Stimulated activated CD4-positive, alpha-beta T cell treated with anti-CD3 and anti-CD28 coated beads, Interleukin-2, amount 100 ng/mL, for 48 hours (primary cell): Measurements from ENCODE around the gene ENPP3.
"Not testable (repeated sequence)": the region's sequence is repeated elsewhere in the genome, so short reads cannot be mapped to it uniquely, and the experiment has no call there.

Experiments
- DNase-seq, 2 donors: peaks; one replicate each; pipeline ENCODE4 v3.0.0-alpha.2; 2020

Gene ENPP3

DNA sequence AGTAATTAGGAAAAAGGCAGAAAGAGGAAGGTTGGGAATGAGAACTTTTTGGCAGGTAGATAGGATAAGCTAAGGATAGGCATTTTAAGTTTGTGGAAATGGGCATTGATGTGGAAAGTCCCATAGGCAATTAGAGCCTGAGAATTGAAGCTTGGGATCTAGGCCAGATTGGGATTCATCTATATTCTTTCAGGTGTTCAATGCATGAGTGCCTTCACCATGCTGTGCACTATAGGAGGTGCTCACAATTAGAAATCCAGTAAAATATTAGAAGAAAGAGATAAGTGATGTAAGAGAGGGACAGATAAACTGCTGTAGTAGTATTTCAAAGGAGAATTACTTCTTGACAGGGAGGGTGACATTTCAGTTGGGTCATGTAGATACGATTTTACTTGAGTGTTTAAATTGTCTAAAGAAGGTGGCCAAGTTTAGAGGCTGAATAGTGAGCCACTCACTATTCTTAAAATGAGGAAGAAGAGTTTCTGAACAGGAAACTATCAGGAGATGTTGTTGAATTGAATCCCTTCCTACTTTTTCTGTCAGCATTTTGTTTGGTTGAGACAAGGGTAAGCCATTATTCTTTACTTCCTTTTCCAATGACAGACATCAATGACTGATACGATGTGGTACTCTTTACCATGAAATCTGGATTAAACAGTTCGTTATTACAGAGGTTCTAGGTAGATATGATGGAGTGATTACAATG is 104.7 kb downstream of the ENPP3 start:
- no peak for DNase-seq

DNA sequence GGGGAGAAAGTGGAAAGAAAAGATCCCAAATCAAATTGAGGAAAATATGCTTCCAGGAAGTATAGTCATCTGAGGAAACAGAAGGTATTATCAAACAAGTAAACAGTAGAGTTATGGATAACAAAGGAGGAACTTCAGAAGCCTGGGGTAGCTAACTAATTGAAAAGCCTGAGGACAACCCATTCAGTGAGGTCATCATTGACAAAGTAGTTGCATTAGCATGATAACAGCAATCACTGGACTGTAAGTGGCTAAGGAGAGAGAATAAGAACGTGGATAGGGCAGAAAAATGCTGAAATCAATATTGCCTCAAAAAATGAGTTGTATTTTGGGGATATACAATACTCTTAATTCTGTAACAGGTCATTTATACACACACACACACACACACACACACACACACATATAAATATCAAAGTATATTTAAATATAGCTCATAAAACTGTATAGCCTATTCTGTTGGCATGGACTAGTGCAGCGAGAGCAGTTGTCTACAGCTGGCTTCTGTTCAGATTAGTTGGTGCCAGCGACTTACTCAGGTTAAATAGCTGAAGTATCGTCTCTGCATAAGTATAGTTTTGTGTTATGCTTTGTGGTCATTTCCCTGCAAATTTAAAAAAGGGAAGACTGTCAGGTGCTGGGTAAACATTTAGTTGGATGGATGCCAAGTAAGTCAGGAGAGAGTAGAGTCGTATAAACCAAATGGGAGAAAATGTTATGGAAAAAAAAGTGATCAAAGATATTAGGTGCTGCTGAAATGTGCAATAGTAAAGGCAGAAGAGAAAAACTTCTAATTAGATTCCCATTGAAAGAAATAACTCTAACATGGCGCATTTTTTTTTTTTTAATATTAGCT is 107.6 kb downstream of the ENPP3 start:
- DNase-seq, result no peak

DNA sequence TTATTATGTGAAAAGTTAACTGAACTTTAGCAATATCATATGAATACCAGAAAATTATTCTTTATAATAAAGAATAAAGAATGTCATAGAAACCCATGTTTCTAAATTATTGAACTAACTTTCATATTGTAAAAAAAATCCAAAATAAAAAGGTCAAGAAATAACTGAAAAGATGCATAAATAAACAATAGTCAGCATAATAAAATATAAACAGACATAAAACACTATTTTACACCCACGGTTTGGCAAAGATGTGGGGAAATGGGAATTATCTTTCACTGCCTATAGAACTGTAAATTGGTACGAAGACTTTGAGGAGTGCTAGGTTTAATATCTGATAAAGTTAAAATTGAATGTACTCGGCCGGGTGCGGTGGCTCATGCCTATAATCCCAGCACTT is 108.4 kb downstream of the ENPP3 start:
- DNase-seq, result no peak

DNA sequence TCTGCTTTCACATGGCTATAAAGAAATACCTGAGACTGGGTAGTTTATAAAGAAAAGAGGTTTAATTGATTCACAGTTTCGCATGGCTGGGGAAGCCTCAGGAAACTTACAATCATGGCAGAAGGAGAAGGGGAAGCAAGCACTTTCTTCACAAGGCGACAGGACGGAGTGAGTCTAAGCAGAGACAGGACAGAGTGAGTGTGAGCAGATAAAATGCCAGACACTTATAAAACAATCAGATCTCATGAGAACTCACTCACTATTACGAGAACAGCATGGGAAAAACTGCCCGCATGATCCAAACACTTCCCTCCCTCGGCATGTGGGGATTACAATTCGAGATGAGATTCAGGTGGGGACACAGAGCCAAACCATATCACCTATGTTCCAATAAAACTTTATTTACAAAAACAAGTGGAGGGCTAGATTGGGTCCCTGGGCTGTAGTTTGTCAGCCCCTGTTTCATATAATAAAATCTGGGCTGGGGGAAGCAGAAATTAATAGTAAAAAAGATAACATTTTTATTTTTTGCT is 110.8 kb downstream of the ENPP3 start:
- no peak for DNase-seq

DNA sequence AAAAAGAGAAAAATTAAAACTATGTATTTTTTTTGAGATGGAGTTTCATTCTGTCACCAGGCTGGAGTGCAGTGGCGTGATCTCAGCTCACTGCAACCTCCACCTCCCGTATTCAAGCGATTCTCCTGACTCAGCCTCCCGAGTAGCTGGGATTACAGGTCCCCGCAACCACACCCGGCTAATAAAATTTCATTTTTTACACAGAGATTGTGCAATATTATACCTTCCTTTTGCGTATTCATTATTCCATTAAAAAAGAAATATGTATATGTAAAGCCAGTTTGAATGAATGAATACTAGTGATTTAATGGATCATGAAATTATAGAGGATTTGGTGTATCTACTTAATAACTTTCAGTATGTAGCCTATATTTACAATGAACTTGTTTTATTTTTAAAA is 111.9 kb downstream of the ENPP3 start:
- DNase-seq, result no peak

DNA sequence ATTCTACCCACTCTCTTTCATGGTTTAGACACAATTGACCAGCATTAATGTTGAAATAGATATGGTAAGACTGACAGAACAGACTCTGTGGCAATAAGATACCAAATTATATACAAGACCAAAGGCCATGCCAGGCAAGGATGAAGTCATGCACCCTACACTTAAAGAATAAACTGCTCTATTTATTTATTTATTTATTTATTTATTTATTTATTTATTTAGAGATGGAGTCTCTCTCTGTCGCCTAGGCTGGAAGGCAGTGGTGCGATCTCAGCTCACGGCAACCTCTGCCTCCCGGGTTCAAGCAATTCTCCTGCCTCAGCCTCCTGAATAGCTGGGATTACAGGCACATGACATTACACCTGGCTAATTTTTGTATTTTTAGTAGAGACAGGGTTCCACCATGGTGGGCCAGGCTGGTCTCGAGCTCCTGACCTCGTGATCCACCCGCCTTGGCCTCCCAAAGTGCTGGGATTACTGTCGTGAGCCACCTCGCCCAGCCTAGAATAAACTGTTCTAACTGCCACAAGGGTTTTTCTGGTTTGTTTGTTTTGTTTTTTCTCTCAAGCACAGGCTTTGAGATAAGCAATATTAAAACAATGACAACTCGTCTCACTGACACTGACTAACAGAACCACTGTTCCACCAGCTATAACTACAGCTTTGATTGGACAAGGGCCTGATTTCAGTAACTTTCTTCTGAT is 114.1 kb downstream of the ENPP3 start:
- DNase-seq, result not testable (repeated sequence)

DNA sequence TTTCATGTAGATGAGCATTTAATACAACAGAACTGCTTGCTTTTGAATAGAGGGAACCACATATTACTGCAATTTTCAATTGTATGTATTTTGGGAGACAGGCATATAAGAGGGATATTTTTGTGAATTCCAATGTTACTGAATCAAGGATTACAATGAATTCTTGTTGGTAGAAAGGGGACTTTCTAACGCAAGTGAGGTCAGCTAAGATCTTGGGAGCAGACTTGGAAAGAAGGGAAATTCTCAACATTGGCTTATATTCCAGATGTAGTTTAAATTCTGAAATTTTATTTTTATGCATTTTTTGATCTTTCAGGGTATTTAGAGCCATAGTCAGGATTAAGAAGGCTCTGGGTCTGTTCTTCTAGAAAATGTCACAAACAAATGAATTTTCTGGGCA is 117.0 kb downstream of the ENPP3 start:
- no peak for DNase-seq

DNA sequence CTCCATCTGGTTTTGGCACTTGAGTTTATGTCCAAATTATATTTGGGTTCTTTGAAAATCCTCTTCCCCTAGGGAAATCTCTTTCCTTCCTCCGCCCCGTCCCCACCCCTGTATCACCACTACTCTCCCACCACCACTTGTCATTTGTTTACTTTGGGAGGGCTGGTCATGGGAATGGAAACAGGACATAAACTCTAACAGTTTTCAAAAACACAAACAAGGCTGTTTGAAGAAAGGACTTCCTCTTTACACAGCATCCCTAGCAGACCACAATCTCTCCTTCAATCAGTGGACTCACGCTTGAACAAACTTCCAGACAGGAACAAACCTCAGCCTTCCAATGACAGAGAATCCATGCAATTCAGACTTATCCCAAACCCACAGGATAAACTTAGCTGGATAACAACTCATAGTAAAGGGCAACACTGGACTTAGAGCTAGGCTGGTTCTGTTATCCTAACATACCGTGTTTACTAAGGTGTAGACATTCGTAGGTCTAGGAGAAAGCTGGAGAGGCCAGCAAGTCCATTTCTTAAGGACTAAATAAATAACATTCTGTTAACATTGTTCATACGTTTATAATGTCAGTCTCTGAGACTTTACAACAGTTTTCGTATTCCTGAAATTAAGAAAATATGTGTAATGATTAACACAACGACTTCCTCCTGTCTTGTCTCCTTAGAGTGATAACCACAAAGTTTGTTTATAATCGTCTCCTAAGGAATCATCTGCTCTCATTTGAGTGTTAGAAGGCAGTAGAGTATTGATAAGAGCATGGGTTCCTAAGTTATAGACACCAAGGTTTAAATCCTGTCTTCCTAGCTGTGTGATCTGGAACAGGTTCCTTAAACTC is 117.8 kb downstream of the ENPP3 start:
- no peak for DNase-seq

DNA sequence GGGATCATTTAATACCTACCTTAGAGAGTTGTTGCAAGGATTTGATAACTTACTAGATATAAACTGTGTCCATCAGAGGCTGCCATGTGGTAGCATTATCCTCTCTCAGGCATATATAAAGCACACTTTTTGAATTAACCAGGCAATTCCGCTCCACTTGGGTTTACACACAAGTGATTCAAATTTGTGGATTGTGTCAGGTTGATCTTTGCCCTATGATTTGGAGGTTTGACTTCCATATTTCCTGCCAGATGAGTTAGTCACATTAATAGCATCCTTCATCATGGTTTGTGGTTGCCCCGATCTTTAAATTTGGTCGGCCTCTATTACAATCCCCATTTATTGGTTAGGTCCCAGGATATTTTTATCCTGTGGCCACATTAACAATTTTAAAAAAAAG is 118.5 kb downstream of the ENPP3 start:
- DNase-seq, result no peak

DNA sequence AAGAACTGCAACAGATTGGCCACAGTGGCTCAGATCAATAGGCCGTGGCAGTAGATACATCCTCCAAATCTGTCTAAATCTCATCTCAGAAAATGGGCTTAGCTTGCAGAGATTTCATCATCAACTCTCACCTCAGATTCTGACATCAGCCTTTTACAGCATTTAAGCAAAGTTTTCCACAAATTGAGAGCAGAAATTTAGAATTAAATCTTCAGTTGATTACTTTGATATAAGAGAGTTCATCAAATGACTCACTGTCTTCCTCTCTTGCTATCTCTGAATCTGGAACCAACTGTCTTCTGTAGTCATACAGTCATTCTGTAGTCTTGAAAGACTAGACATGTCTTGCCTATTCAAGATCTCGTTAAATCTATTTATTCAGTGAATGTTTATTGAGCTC is 118.9 kb downstream of the ENPP3 start:
- DNase-seq, result no peak

DNA sequence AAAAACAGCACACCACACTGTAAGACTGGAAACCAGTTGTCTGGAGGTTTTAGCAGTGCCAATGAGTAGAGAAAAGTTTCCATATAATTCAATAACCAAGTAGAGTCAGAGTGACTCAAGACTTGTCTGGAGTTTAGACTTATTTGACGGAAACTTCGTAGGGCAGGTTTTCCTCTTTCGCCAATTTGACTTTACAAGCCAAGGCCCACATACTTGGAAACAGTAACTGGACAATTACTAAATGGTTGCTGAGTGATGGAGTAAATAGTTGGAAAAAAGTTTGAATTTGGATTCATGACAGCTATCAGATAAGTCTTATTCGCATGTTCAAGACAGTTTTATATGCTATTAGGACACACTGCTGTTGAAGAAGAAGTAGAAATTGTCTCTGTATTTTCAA is 121.8 kb downstream of the ENPP3 start:
- no peak for DNase-seq

DNA sequence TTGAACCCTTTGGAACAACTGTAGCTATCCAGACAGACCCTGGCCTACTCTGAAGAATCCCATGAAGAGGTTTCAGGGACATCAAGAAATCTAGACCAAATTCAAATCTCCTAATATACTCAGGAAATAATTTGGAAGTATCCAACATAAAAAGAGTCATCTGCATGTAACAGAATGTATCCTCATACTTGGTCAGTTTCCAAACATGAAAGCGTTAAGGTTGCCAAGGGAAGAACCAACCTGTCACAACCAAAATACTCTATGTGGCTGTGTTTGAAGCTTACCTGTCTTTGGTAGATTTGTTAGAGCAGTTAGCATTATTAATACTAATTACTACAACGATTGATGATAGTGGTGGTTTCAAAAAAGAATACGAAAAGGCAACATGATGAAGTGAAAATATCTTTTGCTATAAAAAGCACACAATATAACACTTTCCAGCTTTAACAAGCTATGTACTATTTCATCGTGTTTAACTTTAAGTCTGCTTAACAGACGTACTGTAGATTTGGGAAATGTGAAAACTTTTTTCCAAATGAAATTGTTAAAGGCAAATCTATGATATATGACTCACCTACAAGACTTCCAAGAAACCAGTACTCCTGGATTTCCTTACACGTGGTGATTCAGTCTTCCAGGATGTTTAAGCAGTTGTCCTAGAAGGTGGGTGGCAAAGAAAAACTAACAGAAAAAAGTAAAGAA is 124.1 kb downstream of the ENPP3 start:
- DNase-seq, result no peak

DNA sequence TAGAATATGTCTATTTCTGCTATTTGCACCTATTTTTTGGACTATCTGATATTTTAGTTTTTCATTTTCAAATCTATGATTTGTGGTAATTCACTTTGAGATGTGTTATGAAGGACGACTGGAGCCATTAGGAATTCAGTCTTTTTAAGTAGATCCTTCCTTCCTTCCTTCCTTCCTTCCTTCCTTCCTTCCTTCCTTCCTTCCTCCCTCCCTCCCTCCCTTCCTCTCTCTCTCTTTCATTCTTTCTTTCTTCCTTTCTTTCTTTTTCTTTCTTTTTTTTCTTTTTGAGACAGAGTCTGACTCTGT is 124.6 kb downstream of the ENPP3 start:
- no peak for DNase-seq

DNA sequence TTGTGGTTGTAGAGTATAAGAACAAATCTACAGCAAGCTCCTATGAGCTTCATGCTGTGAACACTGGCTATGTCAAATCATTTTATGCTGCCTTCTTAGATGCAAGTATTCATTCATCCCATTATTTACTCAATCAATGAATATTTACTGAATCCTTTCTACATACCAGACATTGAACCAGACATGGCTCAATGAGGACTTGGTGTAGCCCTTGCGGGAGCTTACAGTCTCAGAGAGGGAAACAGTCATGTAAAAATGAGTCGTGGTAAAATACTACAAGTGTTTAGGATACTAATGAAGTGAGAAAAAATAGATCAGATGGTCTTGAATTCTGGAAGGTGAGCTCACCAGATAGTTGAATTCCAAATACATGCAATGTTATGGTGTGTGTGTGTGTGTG is 125.9 kb downstream of the ENPP3 start:
- no peak for DNase-seq

DNA sequence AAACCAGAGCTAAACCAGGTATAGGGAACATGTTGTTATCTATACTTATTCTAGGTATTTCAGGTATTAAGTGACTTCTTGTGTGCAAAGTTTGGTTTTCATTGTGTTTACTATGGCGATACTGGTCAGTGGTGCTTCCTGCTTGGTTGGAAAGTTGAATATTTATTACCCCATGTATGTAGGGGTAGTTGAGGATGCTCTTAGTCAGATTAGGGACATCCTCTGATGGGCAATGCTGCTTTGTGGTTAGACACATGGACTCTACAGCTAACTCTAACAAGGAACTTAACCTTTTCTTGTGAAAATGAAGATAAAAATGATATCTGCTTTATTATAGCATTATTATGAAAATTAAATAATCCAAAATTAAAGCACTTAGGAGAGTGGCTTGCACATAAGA is 126.6 kb downstream of the ENPP3 start:
- DNase-seq, result no peak

DNA sequence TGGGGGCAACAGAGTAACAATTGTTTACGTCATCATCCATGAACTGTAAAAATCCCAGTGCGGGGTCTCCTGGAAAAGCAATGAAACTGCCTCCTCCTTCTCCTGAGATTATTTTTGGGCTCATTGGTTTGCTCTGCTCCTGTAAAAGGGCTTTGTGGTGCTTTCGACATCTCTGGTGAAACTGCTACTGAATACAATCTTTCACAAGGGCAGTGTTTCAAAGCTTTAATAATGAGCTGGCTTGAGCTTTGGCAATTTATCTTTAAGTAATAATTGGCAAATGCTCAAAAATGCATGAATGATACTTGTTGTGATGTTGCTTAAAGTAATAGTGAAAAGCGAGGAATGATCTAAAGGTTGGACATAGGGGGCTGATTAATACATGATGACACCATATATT is 127.2 kb downstream of the ENPP3 start:
- no peak for DNase-seq

DNA sequence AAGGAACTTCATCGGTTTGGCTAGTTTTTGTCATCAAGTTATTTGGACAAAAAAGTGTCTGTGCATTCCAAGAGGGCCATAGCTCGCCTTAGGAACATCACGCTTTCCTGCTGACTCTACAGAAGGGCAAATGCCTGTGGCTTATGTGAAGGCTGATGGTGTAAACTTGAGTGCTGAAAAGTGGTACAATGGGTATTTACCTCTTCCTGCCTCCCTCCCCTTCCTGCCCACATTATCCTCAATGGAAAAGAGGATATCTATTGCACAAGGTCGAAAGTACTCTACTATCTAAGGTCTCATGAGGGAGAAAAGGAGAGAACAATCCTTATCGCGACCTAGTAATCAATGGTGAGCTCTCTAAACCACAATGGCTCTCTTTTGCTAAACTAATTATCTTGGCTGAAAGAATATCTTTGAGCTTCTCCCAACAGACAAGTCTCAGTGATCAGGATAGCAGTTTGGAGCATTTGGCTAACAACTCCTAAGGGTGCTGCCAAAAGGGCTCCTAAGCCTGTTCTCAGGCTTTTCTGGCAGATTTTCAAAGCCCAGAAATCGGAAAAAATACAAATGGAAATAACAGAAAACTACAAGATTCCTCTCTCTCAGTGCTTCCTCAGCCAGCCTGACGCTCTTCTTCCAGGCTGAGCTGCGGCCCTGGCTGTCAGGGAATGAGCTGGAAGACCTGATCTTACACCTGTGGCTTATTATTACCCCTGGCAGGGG is 128.1 kb downstream of the ENPP3 start:
- no peak for DNase-seq

DNA sequence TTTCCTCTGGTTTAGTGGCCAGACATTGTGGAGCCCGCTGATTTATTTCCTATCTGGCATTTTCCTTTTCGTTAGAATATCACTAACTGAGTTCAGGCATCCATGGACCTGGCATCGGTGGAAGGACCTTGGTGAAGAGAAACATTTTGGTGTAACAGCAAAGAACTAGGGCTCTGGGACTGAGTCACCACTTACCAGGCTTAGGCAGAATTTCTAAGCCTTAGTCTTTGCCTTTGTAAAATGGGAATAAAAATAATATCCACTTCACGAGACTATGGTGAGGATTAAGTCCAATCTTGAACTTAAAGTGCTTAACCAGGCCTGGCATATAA is 128.7 kb downstream of the ENPP3 start:
- DNase-seq, result no peak

DNA sequence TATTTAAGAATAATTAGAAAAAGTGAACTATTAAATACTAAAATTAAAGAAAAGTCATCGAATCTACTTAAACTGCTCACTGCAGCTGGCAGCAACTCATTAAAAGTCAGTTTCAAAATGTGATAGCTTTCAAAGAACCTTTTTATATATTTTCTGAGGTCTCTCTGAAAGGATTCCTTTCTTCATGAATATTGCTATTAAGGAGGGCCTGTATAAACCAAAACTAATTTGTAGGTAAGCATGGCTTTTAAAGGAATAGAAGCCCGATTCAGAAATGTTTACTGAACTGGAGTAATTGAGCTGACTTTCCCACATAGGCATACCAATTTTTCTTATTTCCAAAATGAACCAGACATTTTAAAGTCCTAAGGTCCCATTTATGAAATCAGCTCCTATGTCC is 129.5 kb downstream of the ENPP3 start:
- DNase-seq, result no peak

DNA sequence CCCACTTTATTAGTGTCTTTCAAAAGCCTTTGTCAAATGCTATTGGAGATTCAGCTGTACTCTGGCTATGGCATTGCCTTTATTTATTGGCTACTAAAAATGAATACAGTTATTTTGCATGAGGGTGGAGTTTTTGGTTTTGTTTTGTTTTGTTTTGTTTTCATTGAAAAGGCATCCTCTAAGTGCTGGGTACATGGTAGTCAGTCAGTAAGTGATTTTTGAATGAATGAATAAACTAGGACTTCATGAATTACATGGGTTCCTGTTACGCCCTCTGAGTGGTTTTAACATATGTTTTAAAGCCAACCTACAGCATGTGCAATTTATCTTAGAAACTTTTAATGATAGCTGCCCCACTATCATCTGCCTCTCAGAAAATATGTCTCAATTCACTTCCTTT is 131.9 kb downstream of the ENPP3 start:
- no peak for DNase-seq

DNA sequence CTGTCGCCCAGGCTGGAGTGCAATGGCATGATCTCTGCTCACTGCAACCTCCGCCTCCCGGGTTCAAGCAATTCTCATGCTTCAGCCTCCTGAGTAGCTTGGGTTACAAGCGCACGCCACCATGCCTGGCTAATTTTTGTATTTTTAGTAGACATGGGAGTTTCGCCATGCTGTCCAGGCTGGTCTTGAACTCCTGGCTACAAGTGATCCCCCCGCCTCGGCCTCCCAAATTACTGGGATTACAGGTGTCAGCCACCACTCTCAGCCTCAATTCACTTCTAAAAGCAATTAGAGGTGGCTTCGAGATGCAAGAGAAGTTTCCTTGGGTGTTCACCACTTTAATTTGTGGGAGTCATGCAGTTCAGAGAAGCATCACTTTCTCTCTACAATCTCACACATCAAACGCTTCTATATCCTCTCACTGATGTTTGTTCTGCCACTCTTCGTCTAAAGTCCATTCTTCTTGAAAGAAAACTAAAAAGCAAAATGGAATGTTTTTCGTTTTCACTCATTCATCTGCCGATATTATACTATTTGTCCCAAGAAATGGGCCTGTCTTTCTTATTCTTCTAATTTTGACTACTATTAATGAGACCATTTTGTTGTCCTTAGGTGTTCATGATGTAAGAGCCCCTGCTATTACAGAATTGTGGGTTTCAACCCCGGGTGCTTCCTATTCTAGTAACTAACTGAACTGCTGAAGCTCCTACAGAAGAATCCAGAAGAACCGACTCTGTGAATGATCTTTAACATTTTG is 132.5 kb downstream of the ENPP3 start:
- DNase-seq, result no peak
